OCI-LY3 (cell line): ENCODE measurements around the gene TPO.

Experiments used
- H2AFZ ChIP-seq: fragments of 200-600, 300-600 bp; shearing (Covaris generic); 2 replicates; pipeline ENCODE4 v1.6.0; 2014; ENCODE audit warnings: antibody characterized with exemption, low read depth, low read length
- H3K27ac ChIP-seq: fragments of 200-600, 300-600 bp; sonication (generic); 2 replicates; pipeline ENCODE4 v1.5.1; 2014; ENCODE audit warnings: mild to moderate bottlenecking, low read length, moderate library complexity, mixed read lengths
- H3K27me3 ChIP-seq: fragments of 200-600, 300-600 bp; sonication (generic); 2 replicates; pipeline ENCODE4 v1.6.1; 2014; ENCODE audit warnings: low read depth, low read length, mixed read lengths
- H3K36me3 ChIP-seq: fragments of 200-600, 300-600 bp; sonication (generic); replicated peaks from 2 replicates; pipeline ENCODE3; 2014; ENCODE audit warnings: low read depth, low read length, mixed read lengths
- H3K4me1 ChIP-seq: fragments of 300-600, 200-600 bp; sonication (generic); 2 replicates; pipeline ENCODE4 v1.6.1; 2014; ENCODE audit warnings: low read length, mixed read lengths
- H3K4me2 ChIP-seq: fragments of 200-600, 300-600 bp; sonication (generic); 2 replicates; pipeline ENCODE4 v1.6.1; 2014; ENCODE audit warnings: low read length, mixed read lengths
- H3K4me3 ChIP-seq: fragments of 300-600, 200-600 bp; sonication (generic); 2 replicates; pipeline ENCODE4 v1.5.1; 2014; ENCODE audit warnings: antibody characterized with exemption, mild to moderate bottlenecking, low read length, moderate library complexity
- H3K79me2 ChIP-seq: fragments of 300-600, 200-600 bp; shearing (Covaris generic); 2 replicates; pipeline ENCODE4 v1.6.1; 2014; ENCODE audit warnings: mild to moderate bottlenecking, low read length, mixed read lengths
- H3K9ac ChIP-seq: fragments of 300-600, 200-600 bp; shearing (Covaris generic); 2 replicates; pipeline ENCODE4 v1.6.0; 2014; ENCODE audit warnings: mild to moderate bottlenecking, low read length, moderate library complexity
- H3K9me3 ChIP-seq: fragments of 200-600, 300-600 bp; shearing (Covaris generic); 2 replicates; pipeline ENCODE4 v1.6.1; 2014; ENCODE audit warnings: low read length, mixed read lengths; ENCODE audit not compliant: insufficient read depth
- H4K20me1 ChIP-seq: fragments of 200-600, 300-600 bp; sonication (generic); 2 replicates; pipeline ENCODE4 v1.6.1; 2016; ENCODE audit warnings: low read length, mixed read lengths; ENCODE audit not compliant: insufficient read depth
- EZH2phosphoT487 ChIP-seq: fragments of 200-600 bp; shearing (Covaris generic); IDR thresholded peaks from 2 replicates; pipeline ENCODE4 v1.6.1; 2018; ENCODE audit warnings: antibody characterized with exemption, mixed run types, low read depth
- TF ChIP-seq, protein P1 (sequence below): fragments of 200-600, 300-600 bp; sonication (generic); IDR thresholded peaks from 2 replicates; pipeline ENCODE4 v1.5.1; 2014; ENCODE audit warnings: antibody characterized with exemption, low read length, low read depth

Gene TPO

DNA sequence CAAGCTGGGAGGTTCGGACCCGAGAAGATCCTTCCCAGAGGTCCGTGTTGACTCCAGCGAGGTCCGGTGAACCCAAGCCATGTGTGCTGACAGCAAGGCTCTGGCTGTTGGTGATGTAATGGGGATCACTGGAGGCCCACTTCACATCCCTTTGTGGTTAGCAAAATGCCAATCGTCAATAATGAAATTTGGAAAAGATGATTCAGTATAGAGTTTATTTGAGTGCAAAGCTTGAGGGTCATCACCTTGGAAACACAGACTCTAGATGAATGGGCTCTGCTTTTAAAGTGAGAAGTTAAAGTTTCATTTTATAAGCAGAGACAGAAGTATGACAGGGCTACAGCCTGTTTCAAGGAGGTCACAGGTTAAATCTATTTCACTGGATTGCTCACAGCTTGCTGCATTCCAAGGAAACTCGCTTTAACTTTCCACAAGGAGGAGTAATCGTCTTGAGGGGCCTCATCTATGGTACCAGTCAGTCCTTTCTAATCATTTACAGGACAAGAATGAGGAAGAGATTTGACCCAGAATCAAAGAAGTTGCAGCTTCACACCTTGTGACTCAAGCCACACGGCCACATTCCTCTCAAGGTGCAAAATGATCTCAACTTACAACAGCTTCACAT is 140.5 kb downstream of the TPO start:
- H2AFZ ChIP-seq = no peak overlapping the region
- H3K9me3 ChIP-seq = no peaks in the 10 kb centered on the region
- H3K9ac ChIP-seq = no peak overlapping the region
- H3K79me2 ChIP-seq = no peaks in the 10 kb centered on the region
- H3K4me3 ChIP-seq = no peak overlapping the region
- no peaks in the 10 kb centered on the region for H3K36me3 ChIP-seq
- H4K20me1 ChIP-seq = no peaks in the 10 kb centered on the region
- TF ChIP-seq, protein P1, sequence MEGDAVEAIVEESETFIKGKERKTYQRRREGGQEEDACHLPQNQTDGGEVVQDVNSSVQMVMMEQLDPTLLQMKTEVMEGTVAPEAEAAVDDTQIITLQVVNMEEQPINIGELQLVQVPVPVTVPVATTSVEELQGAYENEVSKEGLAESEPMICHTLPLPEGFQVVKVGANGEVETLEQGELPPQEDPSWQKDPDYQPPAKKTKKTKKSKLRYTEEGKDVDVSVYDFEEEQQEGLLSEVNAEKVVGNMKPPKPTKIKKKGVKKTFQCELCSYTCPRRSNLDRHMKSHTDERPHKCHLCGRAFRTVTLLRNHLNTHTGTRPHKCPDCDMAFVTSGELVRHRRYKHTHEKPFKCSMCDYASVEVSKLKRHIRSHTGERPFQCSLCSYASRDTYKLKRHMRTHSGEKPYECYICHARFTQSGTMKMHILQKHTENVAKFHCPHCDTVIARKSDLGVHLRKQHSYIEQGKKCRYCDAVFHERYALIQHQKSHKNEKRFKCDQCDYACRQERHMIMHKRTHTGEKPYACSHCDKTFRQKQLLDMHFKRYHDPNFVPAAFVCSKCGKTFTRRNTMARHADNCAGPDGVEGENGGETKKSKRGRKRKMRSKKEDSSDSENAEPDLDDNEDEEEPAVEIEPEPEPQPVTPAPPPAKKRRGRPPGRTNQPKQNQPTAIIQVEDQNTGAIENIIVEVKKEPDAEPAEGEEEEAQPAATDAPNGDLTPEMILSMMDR = no peak
- TF ChIP-seq EZH2phosphoT487 = no peak
- no peak overlapping the region for H3K4me2 ChIP-seq
- H3K4me1 ChIP-seq = peaks cover 16% of the 10 kb centered on the region
- no peak overlapping the region for H3K27ac ChIP-seq
- H3K27me3 ChIP-seq = peaks cover 9% of the 10 kb centered on the region

DNA sequence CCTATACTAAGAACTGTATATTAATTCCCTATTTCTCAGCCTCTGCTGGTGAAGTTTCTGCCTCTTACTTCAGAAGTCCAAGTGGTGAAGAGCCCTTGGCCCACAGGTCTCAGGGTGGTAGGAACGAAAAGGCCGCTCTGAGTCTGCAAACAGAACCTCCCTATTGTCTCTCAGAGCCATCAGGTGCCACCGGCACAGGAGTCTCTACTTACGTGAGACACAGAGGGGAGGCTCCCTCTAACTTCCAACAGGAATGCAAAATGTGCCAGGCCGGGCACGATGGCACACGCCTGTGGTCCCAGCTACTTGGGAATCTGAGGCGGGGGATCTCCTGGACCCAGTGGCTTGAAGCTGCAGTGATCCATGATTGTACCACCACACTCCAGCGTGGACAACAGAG is 143.0 kb downstream of the TPO start:
- Histone ChIP-seq H3K27me3 (peaks cover 8% of the 10 kb centered on the region), H3K9ac (no peak overlapping the region), H3K4me3 (no peak overlapping the region), H3K36me3 (no peaks in the 10 kb centered on the region), H3K9me3 (no peaks in the 10 kb centered on the region), H4K20me1 (no peaks in the 10 kb centered on the region), H3K79me2 (no peaks in the 10 kb centered on the region), H3K4me1 (peaks cover 12% of the 10 kb centered on the region), H3K4me2 (no peak overlapping the region), H3K27ac (no peak overlapping the region), H2AFZ (no peak overlapping the region)
- TF ChIP-seq, protein P1 = no peak
- no peak for TF ChIP-seq EZH2phosphoT487

DNA sequence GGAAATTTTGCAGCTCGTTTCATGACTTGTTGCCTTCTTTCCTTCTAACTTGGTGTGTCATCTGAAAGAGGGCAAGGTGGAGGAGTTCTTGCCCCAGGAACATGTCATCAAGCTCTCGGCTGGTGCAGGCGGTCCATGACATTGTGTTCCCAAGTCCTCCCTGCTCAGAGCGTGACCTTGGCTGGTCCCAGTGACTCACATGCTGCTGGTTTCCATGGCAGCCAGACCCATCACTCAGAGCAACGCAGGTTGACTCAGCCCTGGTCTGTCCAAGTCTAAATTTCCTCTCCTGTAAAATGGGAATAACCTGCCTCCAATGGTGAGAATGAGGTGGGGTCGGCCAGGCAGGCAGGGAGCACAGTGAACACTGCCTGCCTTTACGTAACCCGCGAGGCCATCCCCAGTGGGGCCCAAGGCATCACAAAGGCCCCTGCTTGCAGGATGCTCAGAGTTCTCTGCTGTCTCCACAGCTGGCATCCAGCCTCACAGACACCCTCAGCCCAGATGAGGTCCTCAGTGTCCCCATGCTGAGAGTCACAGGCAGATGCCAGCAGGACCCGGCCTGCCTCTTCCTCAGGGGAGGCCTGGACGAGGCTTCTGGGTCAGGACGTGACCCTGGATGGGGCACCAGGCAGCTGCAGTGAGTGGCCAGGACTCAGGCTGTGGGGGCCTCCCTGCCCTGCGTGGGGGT is 143.7 kb downstream of the TPO start:
- no peak overlapping the region for H3K27ac ChIP-seq
- no peaks in the 10 kb centered on the region for H4K20me1 ChIP-seq
- no peaks in the 10 kb centered on the region for H3K79me2 ChIP-seq
- peaks cover 5% of the 10 kb centered on the region for H3K27me3 ChIP-seq
- no peaks in the 10 kb centered on the region for H3K36me3 ChIP-seq
- H3K4me2 ChIP-seq = no peak overlapping the region
- peaks cover 10% of the 10 kb centered on the region; the same call in 1 of the 2 replicates for H3K4me1 ChIP-seq
- H3K4me3 ChIP-seq = no peak overlapping the region
- TF ChIP-seq EZH2phosphoT487 = no peak
- TF ChIP-seq, protein P1 = no peak
- no peak overlapping the region for H3K9ac ChIP-seq
- no peaks in the 10 kb centered on the region for H3K9me3 ChIP-seq
- H2AFZ ChIP-seq = no peak overlapping the region

DNA sequence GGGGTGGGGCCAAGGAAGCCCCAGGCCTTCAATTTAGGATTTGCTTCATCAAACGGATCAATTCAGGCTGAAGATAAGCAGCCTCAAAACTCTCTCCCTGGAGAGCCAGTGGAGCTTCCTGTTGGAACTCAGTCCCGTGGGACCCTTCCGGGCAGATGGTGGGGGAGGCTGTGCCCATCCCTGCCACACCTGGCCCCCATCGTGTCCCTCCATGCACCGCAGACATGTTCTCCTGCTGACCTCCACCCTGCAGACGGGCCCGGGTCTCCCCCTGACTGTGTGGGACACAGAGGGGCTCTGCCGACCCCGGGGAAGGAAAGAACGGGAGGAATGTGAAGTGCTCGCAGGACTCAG is 144.2 kb downstream of the TPO start:
- Histone ChIP-seq H3K27ac (no peak overlapping the region), H3K36me3 (no peaks in the 10 kb centered on the region), H3K4me1 (peaks cover 10% of the 10 kb centered on the region; the same call in 1 of the 2 replicates), H3K4me3 (no peak overlapping the region), H3K27me3 (peaks cover 5% of the 10 kb centered on the region), H3K9ac (no peak overlapping the region), H3K79me2 (no peaks in the 10 kb centered on the region), H4K20me1 (no peaks in the 10 kb centered on the region), H2AFZ (no peak overlapping the region), H3K4me2 (no peak overlapping the region), H3K9me3 (no peaks in the 10 kb centered on the region)
- TF ChIP-seq, protein P1 = no peak
- TF ChIP-seq EZH2phosphoT487 = no peak
